Coronary artery (tissue), 2 donors: ENCODE measurements around the gene COL4A6.
A peak's percentile ranks its signal among the peaks of the same experiment; 100 is the strongest.

Experiments
- DNase-seq: peaks from one replicate; pipeline ENCODE4 v3.0.0-alpha.2; 2017; ENCODE audit warnings: low spot score
- H3K27ac ChIP-seq, 2 donors: fragments of 200-600 bp; sonication (generic); one replicate each; pipeline ENCODE4 v1.5.1; 2016 to 2019
- H3K4me3 ChIP-seq: fragments of 200-600 bp; sonication (generic); 2 replicates; pipeline ENCODE4 v1.5.1; 2016; ENCODE audit warnings: mild to moderate bottlenecking, moderate library complexity
- TF ChIP-seq, protein P1 (sequence below): fragments of 200-600 bp; sonication (generic); IDR thresholded peaks from one replicate; pipeline ENCODE4 v1.5.1; 2019; ENCODE audit warnings: antibody characterized with exemption

COL4A6 gene

GRCh38 chrX:108456971-108457477 lies 18.8 kb upstream of the COL4A6 start:
- Histone ChIP-seq H3K4me3 (no peak overlapping the region), H3K27ac (no peak overlapping the region)
- DNase-seq: no peak
- TF ChIP-seq, protein P1, sequence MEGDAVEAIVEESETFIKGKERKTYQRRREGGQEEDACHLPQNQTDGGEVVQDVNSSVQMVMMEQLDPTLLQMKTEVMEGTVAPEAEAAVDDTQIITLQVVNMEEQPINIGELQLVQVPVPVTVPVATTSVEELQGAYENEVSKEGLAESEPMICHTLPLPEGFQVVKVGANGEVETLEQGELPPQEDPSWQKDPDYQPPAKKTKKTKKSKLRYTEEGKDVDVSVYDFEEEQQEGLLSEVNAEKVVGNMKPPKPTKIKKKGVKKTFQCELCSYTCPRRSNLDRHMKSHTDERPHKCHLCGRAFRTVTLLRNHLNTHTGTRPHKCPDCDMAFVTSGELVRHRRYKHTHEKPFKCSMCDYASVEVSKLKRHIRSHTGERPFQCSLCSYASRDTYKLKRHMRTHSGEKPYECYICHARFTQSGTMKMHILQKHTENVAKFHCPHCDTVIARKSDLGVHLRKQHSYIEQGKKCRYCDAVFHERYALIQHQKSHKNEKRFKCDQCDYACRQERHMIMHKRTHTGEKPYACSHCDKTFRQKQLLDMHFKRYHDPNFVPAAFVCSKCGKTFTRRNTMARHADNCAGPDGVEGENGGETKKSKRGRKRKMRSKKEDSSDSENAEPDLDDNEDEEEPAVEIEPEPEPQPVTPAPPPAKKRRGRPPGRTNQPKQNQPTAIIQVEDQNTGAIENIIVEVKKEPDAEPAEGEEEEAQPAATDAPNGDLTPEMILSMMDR: no peak

- DNase-seq: no peak
- H3K4me3 ChIP-seq: no peak overlapping the region
- TF ChIP-seq, protein P1: no peak
- H3K27ac ChIP-seq: no peak overlapping the region
These were observed 15.6 kb upstream of the COL4A6 start for GRCh38 chrX:108453841-108454240.

DNA sequence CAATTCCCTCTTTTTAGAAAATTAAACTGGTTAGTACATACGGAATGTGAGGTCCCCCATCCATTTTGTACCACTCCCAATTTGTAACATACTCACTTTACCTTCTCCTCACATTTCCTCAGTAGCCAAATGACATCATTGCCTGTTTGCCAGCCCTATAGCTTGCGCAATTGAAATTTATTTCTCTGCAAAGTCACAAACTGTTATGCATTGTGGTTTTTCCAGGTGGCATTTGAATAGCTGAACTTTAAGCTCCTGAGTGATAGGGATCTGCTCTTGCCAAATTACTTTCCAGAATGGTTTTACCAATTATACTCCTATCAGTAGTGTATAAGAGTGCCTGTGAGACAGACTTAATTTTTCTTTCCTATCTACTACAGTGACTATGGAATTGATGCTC lies 9.1 kb upstream of the COL4A6 start:
- no peak for DNase-seq
- TF ChIP-seq, protein P1: no peak
- Histone ChIP-seq H3K4me3 (no peak overlapping the region), H3K27ac (no peak overlapping the region)

DNA sequence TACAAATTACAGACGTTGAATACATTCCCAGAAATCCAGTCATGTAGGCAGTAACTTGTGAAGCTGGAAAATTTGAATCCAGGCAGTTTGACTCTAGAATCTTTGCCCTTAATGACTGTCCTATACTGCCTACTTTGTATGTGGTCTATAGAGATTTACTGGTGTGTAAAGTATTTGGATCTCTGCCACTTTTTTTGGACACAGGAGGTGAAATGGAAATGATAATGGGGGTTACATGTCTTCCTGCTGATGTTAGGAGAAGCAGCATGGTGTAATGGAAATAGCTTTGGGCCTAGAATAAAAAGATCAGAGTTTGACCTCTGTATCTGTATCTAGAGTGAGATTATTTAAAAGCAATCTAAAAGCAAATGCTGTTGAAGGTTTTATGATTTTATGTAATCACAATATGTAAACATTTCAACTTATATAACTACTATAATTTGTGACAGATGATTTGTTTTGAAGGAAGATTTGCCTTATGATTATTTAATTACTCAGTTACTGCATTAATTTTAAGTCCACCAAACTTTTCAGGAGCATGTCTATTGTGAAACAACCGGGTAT lies 4.8 kb upstream of the COL4A6 start:
- Histone ChIP-seq H3K4me3 (peak overlapping the region; percentile 68), H3K27ac (no peak overlapping the region)
- TF ChIP-seq, protein P1: no peak
- DNase-seq: no peak

- Histone ChIP-seq H3K27ac (peak overlapping the region; percentile 42 to 60), H3K4me3 (peak overlapping the region; percentile 68)
- DNase-seq: no peak
- TF ChIP-seq, protein P1: no peak
These were observed 1.9 kb upstream of the COL4A6 start for GRCh38 chrX:108439961-108440696.

- peak within 1 kb of the TSS; percentile 68 for H3K4me3 ChIP-seq
- no peak for DNase-seq
- TF ChIP-seq, protein P1: no peak
- peak within 1 kb of the TSS; percentile 42 to 60 for H3K27ac ChIP-seq
These were observed 1.3 kb upstream of the COL4A6 start, which contains the start of gene COL4A5 for GRCh38 chrX:108439426-108439942. TSS of gene COL4A5 (plus strand) at chrX:108439838. CDS start at chrX:108440126, 288 bp downstream.
